Astrocyte (in vitro differentiated cells and primary cell): ENCODE data around the gene MRPS17. TPM values are rescaled to one million over a fixed set of nuclear protein-coding genes. Genes with fewer than 3 reads are reported as not detected.

Experiments used
- DNase-seq: peaks from one replicate; pipeline ENCODE4 v3.0.0-alpha.2; 2010; ENCODE audit warnings: low read depth
- FAIRE-seq: peaks from 2 replicates; lab custom pipeline; 2011; peaks lifted over from hg19 to GRCh38; lab: Jason Lieb, UNC
- H2AFZ ChIP-seq: 2 replicates; pipeline ENCODE4 v1.6.0; 2012; ENCODE audit warnings: low read depth, low read length, inconsistent platforms
- H3K27ac ChIP-seq: 2 replicates; pipeline ENCODE4 v1.5.1; 2011; ENCODE audit warnings: low read depth, low read length, inconsistent platforms
- H3K27me3 ChIP-seq: 2 replicates; pipeline ENCODE4 v1.6.0; 2011; ENCODE audit warnings: low read length, inconsistent platforms; ENCODE audit not compliant: insufficient read depth
- H3K36me3 ChIP-seq: 2 replicates; pipeline ENCODE4 v1.5.1; 2011; ENCODE audit warnings: low read length, inconsistent platforms; ENCODE audit not compliant: insufficient read depth
- H3K4me1 ChIP-seq: 2 replicates; pipeline ENCODE4 v1.5.1; 2011; ENCODE audit warnings: low read length, inconsistent platforms; ENCODE audit not compliant: insufficient read depth
- H3K4me2 ChIP-seq: 2 replicates; pipeline ENCODE4 v1.6.0; 2012; ENCODE audit warnings: low read length, inconsistent platforms
- H3K4me3 ChIP-seq: 2 replicates; pipeline ENCODE4 v1.5.1; 2011; ENCODE audit warnings: low read depth, mild to moderate bottlenecking, low read length, inconsistent platforms; ENCODE audit not compliant: insufficient read depth
- H3K79me2 ChIP-seq: 2 replicates; pipeline ENCODE4 v1.6.0; 2012; ENCODE audit warnings: mild to moderate bottlenecking, low read length, inconsistent platforms; ENCODE audit not compliant: insufficient read depth
- H3K9ac ChIP-seq: 2 replicates; pipeline ENCODE4 v1.6.0; 2012; ENCODE audit warnings: mild to moderate bottlenecking, low read length, inconsistent platforms
- H3K9me3 ChIP-seq: 2 replicates; pipeline ENCODE4 v1.5.1; 2012; ENCODE audit warnings: low read depth, mild to moderate bottlenecking, low read length, inconsistent platforms; ENCODE audit not compliant: insufficient read depth
- H4K20me1 ChIP-seq: 2 replicates; pipeline ENCODE4 v1.6.0; 2012; ENCODE audit warnings: low read length, inconsistent platforms; ENCODE audit not compliant: insufficient read depth
- H3K27ac Mint-ChIP-seq: one replicate; pipeline ENCODE4 v1.8.0; 2021; ENCODE audit warnings: mild to moderate bottlenecking, mixed read lengths; ENCODE audit not compliant: unreplicated experiment
- H3K27me3 Mint-ChIP-seq: one replicate; pipeline ENCODE4 v1.8.0; 2021; ENCODE audit warnings: low read depth, mixed read lengths; ENCODE audit not compliant: unreplicated experiment
- H3K36me3 Mint-ChIP-seq: one replicate; pipeline ENCODE4 v1.8.0; 2021; ENCODE audit warnings: low read depth, mixed read lengths; ENCODE audit not compliant: unreplicated experiment
- H3K4me1 Mint-ChIP-seq: one replicate; pipeline ENCODE4 v1.8.0; 2021; ENCODE audit warnings: low read depth, mixed read lengths; ENCODE audit not compliant: unreplicated experiment
- H3K4me3 Mint-ChIP-seq: one replicate; pipeline ENCODE4 v1.8.0; 2021; ENCODE audit warnings: mild to moderate bottlenecking, moderate library complexity, mixed read lengths; ENCODE audit not compliant: unreplicated experiment
- H3K9me3 Mint-ChIP-seq: one replicate; pipeline ENCODE4 v1.8.0; 2021; ENCODE audit warnings: mild to moderate bottlenecking, mixed read lengths; ENCODE audit not compliant: unreplicated experiment
- EZH2 ChIP-seq: IDR thresholded peaks from 2 replicates; pipeline ENCODE4 v1.6.1; 2012; ENCODE audit warnings: mild to moderate bottlenecking, low read length, inconsistent platforms; ENCODE audit not compliant: insufficient read depth
- total RNA-seq: library from RNA; stranded (reverse); gene quantifications from 2 replicates; pipeline ENCODE4 v1.2.1, GENCODE V29; 2021
- TF ChIP-seq, protein P1 (sequence below): IDR thresholded peaks from 2 replicates; pipeline ENCODE4 v1.5.1; 2011; ENCODE audit warnings: low read depth, mild to moderate bottlenecking, inconsistent platforms, low read length, moderate library complexity; ENCODE audit not compliant: insufficient read depth

The MRPS17 gene
- total RNA-seq, 1 donor from 2014 or later, result 15.7 TPM

DNA sequence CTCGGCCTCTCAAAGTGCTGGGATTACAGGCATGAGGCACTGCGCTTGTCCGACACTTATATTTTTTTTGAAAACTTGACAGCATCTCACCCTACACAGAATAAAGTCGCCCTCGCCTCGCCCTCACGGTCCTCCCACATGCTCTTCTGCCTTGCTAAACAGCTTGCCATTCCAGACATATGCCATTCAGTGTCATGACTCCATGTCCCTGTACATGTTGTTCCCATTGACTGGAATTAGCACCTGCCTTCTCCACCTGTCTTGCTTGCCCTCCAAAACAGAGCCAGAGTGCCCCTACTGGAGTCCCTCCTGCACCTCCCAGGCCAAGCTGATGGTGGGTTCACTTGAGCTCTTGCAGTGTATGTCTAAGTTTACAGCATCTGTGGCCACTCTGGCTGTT lies 18.9 kb downstream of the MRPS17 start:
- Histone ChIP-seq H3K36me3 (no peaks in the 10 kb centered on the region), H4K20me1 (peaks cover 55% of the 10 kb centered on the region), H3K27ac (no peak overlapping the region), H2AFZ (no peak overlapping the region), H3K4me1 (peaks cover 6% of the 10 kb centered on the region), H3K4me2 (no peak overlapping the region), H3K4me3 (no peak overlapping the region), H3K9me3 (no peaks in the 10 kb centered on the region), H3K79me2 (peaks cover 90% of the 10 kb centered on the region), H3K27me3 (no peaks in the 10 kb centered on the region), H3K9ac (no peak overlapping the region)
- H3K27me3 Mint-ChIP-seq, result no peaks in the 10 kb centered on the region
- no peak for DNase-seq
- no peak for TF ChIP-seq EZH2
- TF ChIP-seq, protein P1, sequence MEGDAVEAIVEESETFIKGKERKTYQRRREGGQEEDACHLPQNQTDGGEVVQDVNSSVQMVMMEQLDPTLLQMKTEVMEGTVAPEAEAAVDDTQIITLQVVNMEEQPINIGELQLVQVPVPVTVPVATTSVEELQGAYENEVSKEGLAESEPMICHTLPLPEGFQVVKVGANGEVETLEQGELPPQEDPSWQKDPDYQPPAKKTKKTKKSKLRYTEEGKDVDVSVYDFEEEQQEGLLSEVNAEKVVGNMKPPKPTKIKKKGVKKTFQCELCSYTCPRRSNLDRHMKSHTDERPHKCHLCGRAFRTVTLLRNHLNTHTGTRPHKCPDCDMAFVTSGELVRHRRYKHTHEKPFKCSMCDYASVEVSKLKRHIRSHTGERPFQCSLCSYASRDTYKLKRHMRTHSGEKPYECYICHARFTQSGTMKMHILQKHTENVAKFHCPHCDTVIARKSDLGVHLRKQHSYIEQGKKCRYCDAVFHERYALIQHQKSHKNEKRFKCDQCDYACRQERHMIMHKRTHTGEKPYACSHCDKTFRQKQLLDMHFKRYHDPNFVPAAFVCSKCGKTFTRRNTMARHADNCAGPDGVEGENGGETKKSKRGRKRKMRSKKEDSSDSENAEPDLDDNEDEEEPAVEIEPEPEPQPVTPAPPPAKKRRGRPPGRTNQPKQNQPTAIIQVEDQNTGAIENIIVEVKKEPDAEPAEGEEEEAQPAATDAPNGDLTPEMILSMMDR, result no peak
- no peak overlapping the region for H3K4me3 Mint-ChIP-seq
- FAIRE-seq, result no peak
- no peak overlapping the region for H3K27ac Mint-ChIP-seq
- H3K4me1 Mint-ChIP-seq, result peaks cover 8% of the 10 kb centered on the region
- no peaks in the 10 kb centered on the region for H3K9me3 Mint-ChIP-seq
- H3K36me3 Mint-ChIP-seq, result peaks cover 14% of the 10 kb centered on the region

DNA sequence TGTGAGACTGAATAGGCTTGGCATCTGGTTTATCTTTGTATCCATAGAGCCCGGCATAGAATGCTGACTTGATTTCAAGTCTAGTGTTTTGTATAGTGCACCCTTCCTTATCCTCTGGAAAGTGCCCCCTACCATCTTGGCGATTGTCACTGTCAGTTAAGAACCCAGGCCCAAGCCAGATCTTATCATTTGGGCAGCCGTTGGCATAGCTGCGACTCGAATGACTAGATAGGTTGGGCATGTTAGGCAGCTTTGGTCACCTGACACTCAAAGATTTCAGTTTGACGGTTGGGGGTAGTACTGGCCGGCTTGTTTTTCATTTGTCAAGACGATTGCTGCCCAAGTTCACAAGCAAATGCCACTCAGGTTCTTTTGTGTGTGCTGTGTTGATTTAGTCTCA lies 19.3 kb downstream of the MRPS17 start:
- no peaks in the 10 kb centered on the region for H3K9me3 ChIP-seq
- DNase-seq, result no peak
- Mint-ChIP-seq H3K4me1 (peaks cover 6% of the 10 kb centered on the region), H3K27me3 (no peaks in the 10 kb centered on the region), H3K36me3 (peaks cover 14% of the 10 kb centered on the region), H3K4me3 (no peak overlapping the region), H3K27ac (no peak overlapping the region), H3K9me3 (no peaks in the 10 kb centered on the region)
- no peak overlapping the region for H3K4me2 ChIP-seq
- H3K9ac ChIP-seq, result no peak overlapping the region
- no peak for FAIRE-seq
- H3K79me2 ChIP-seq, result peaks cover 90% of the 10 kb centered on the region
- peaks cover 2% of the 10 kb centered on the region for H3K4me1 ChIP-seq
- H2AFZ ChIP-seq, result no peak overlapping the region
- no peaks in the 10 kb centered on the region for H3K36me3 ChIP-seq
- no peak overlapping the region for H3K27ac ChIP-seq
- no peak for TF ChIP-seq EZH2
- TF ChIP-seq, protein P1, result no peak
- H3K27me3 ChIP-seq, result no peaks in the 10 kb centered on the region
- no peak overlapping the region for H3K4me3 ChIP-seq
- peaks cover 54% of the 10 kb centered on the region for H4K20me1 ChIP-seq

DNA sequence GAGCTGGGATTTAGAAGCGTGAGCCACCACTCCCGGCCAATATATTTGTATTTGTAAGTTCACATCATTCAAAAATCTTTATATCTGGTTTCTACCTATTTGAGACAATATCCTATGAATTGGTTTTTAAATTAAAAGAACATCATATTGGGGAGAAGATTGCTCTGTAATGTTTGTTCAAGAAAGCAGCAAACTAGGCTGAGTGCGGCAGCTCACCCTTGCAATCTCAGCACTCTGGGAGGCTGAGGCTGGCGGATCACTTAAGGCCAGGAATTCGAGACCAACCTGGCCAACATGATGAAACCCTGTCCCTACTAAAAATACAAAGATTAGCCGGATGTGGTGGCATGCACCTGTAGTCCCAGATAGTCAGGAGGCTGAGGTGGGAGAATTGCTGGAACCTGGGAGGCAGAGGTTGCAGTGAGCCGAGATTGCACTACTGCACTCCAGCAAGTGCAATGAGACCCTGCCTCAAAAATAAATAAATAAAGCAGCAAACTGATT lies 22.1 kb downstream of the MRPS17 start:
- Histone ChIP-seq H3K36me3 (peaks cover 3% of the 10 kb centered on the region), H3K27me3 (no peaks in the 10 kb centered on the region), H4K20me1 (peaks cover 53% of the 10 kb centered on the region), H3K4me1 (peaks cover 8% of the 10 kb centered on the region), H3K9me3 (no peaks in the 10 kb centered on the region), H3K79me2 (peaks cover 68% of the 10 kb centered on the region), H3K4me2 (no peak overlapping the region), H3K9ac (no peak overlapping the region), H3K27ac (no peak overlapping the region), H3K4me3 (no peak overlapping the region), H2AFZ (no peak overlapping the region)
- Mint-ChIP-seq H3K27ac (no peak overlapping the region), H3K4me3 (no peak overlapping the region), H3K27me3 (no peaks in the 10 kb centered on the region), H3K9me3 (no peaks in the 10 kb centered on the region), H3K4me1 (peaks cover 6% of the 10 kb centered on the region), H3K36me3 (peaks cover 11% of the 10 kb centered on the region)
- FAIRE-seq, result no peak
- no peak for DNase-seq
- TF ChIP-seq, protein P1, result no peak
- TF ChIP-seq EZH2, result no peak
